VCaP (cell line): ENCODE data around the gene KRTAP10-3.
A peak's percentile ranks its signal among the peaks of the same experiment; 100 is the strongest.

Experiments
- H3K27ac ChIP-seq: fragments of 450-650 bp; 2 replicates; pipeline ENCODE4 v1.5.1; 2017
- TF ChIP-seq, protein P1 (sequence below): fragments of 450-650 bp; conservative IDR thresholded peaks from 2 replicates; pipeline ENCODE4 v1.5.1; 2017; ENCODE audit warnings: mild to moderate bottlenecking, moderate library complexity

KRTAP10-3 gene

GRCh38 chr21:44524414-44525371 is 33.9 kb downstream of the KRTAP10-3 start:
- no peak overlapping the region for H3K27ac ChIP-seq
- TF ChIP-seq, protein P1, sequence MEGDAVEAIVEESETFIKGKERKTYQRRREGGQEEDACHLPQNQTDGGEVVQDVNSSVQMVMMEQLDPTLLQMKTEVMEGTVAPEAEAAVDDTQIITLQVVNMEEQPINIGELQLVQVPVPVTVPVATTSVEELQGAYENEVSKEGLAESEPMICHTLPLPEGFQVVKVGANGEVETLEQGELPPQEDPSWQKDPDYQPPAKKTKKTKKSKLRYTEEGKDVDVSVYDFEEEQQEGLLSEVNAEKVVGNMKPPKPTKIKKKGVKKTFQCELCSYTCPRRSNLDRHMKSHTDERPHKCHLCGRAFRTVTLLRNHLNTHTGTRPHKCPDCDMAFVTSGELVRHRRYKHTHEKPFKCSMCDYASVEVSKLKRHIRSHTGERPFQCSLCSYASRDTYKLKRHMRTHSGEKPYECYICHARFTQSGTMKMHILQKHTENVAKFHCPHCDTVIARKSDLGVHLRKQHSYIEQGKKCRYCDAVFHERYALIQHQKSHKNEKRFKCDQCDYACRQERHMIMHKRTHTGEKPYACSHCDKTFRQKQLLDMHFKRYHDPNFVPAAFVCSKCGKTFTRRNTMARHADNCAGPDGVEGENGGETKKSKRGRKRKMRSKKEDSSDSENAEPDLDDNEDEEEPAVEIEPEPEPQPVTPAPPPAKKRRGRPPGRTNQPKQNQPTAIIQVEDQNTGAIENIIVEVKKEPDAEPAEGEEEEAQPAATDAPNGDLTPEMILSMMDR = no peak

- no peak overlapping the region for H3K27ac ChIP-seq
- TF ChIP-seq, protein P1 = no peak
Measured at GRCh38 chr21:44523567-44524413, 34.8 kb downstream of the KRTAP10-3 start.

DNA sequence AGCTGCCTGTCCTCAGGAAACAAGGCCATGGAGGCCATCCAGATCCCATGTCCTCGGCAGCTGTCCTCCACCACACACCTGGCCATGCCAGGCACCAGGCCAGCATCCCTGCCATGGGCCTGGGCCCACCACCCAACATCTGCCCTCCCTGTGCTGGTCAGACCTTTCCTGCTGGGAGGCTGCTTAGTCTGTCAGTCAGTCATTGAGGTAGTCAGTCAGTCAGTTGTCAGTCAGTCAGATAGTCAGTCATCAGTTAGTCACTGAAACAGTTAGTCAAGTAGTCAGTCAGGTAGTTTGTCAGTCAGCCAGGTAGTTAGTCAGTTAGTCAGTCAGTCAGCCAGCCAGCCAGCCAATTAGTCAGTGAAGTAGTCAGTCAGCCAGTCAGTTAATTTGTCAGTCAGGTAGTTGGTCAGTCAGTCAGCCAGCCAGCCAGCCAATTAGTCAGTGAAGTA is 35.8 kb downstream of the KRTAP10-3 start:
- TF ChIP-seq, protein P1 = no peak

DNA sequence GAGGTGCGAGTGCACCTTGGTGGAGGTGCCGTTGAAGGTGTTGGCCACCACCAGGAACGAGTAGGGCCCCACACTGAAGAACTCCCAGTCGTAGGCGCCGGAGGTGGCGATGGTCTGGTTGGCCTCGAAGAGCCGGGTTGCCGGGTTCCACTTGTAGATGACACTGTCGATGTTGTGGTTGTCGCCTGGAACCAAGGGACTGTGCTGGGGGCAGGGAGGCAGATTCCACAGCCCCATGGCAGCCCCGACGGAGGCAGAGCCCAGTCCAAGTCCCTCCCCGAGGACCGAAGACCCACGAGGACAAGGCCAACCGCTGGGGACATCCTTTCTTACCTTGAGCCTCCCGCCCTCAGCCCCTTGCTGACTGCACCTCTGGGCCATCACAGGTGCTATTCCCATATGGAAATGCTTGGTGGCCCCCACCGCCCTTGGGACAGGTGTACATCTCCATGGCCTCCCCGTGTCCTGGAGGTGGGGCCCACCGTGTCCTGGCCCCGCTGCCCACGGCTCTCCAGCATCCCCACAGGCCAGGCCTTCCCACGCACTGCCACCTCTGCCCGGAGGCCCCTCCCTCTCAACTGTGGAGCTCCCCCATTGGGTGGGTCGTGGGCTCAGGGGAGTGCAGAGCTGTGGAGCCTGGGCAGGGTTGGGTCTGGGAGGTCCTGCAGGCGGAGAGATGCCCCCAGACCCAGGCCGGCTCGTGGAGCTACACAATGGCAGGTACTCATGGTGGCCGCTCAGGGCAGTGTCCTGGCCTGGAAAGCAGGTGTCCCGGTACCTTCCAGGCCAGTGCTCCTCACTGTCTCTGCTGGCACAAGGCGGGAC is 36.5 kb downstream of the KRTAP10-3 start:
- TF ChIP-seq, protein P1 = 0 out of 2 replicates have a peak, but pooled peaks have one; percentile 10
- H3K27ac ChIP-seq = no peak overlapping the region

More for the DNA sequence above, 35.8 kb downstream of the KRTAP10-3 start:
- H3K27ac ChIP-seq = no peak overlapping the region

DNA sequence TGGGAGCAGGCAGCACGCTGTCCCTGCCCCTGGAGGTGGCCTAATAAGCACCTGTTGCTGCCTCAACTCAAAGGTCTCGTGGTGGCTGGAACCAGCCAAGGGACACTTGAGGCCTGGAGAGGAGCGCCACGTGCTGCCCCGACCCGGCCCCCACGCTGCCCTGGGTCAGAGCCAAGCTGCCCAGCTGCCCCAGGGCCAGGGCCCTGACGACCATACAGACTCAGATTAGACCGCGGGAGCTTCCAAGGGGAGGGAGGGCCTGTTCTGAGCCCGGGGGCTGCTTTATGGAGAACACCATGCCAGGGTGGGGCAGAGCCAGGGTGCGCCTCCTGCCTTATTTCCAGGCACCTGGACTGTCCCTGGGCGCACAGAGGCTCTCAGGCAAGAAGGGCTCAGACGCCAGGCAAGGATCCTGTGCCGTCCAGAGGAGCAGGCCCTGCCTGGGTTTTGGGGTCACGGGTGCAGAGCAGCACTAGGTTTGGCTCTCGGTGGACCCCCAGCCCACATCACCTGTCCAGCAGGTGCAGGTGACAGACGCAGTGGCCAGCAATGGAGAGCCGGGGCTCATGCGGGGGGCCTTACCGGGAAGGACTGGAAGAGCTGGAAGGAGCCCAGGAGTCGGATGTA is 37.2 kb downstream of the KRTAP10-3 start:
- no peak overlapping the region for H3K27ac ChIP-seq
- TF ChIP-seq, protein P1 = no peak

GRCh38 chr21:44520326-44521300 is 38.0 kb downstream of the KRTAP10-3 start:
- TF ChIP-seq, protein P1 = no peak

More at GRCh38 chr21:44520326-44521300, 38.0 kb downstream of the KRTAP10-3 start:
- H3K27ac ChIP-seq = no peak overlapping the region
